HepG2 (cell line): ENCODE measurements around the gene RAN. TPM values are rescaled to one million over a fixed set of nuclear protein-coding genes. Genes with fewer than 3 reads are reported as not detected.

ENCODE experiments used
- ATAC-seq: fragments of 200-7000 bp; cut with Tn5 transposase; 3 replicates; pipeline ENCODE4 v1.9.1; 2020; ENCODE audit warnings: mild to moderate bottlenecking, moderate library complexity
- BruUV-seq: library from RNA; stranded (reverse); fragments of 400-500 nt; replicated peaks from 2 replicates; lab custom pipeline; 2021; lab: Mats Ljungman, UMichigan
- CTCF ChIA-PET: fragments of 300-600 bp; formaldehyde crosslinking; extraction: SDS; loops from one replicate; lab custom pipeline; 2021; ENCODE audit warnings: low total read pairs, inconsistent platforms, low intra/inter-chr PET ratio; lab: Yijun Ruan, JAX
- POLR2A ChIA-PET: fragments of 350-600 bp; sonication (Branson Sonifier 250); formaldehyde crosslinking; loops from one replicate; lab custom pipeline; 2020; ENCODE audit warnings: antibody characterized with exemption, inconsistent platforms; lab: Yijun Ruan, JAX
- DNase-seq: peaks from one replicate; pipeline ENCODE4 v3.0.0-alpha.2; 2015; ENCODE audit warnings: low spot score
- FAIRE-seq: peaks from 3 replicates; lab custom pipeline; 2011; peaks lifted over from hg19 to GRCh38; lab: Jason Lieb, UNC
- H2AFZ ChIP-seq: one replicate; pipeline ENCODE4 v1.6.1; 2011; ENCODE audit warnings: low read length, inconsistent platforms
- H3K27ac ChIP-seq: fragments of 300-600 bp; 3 replicates; pipeline ENCODE4 v1.8.0; 2011; ENCODE audit warnings: mixed run types, mild to moderate bottlenecking, mixed read lengths, low read length, inconsistent platforms; ENCODE audit not compliant: insufficient read depth; ENCODE audit errors: extremely low read length
- H3K27me3 ChIP-seq, 2 experiments: fragments of 200-600 bp in 1 of 2; 2 replicates in 1 of 2; 3 replicates in 1 of 2; pipeline versions ENCODE4 v1.6.0 to v1.8.0; 2011; ENCODE audit warnings: low read length in 2 of 2, mild to moderate bottlenecking in 2 of 2, moderate library complexity in 2 of 2, inconsistent platforms in 1 of 2; ENCODE audit not compliant: insufficient read depth in 2 of 2, control insufficient read depth in 1 of 2
- H3K36me3 ChIP-seq, 2 experiments: fragments of 200-600 bp in 1 of 2; replicated peaks in 1 of 2; 2 replicates in 1 of 2; 3 replicates in 1 of 2; pipeline versions ENCODE4 v1.5.1 to v1.8.0; 2011; ENCODE audit warnings: low read length in 2 of 2, inconsistent platforms in 1 of 2; ENCODE audit not compliant: insufficient read depth in 2 of 2, control insufficient read depth in 1 of 2
- H3K4me1 ChIP-seq: 2 replicates; pipeline ENCODE4 v1.5.1; 2012; ENCODE audit warnings: low read length, inconsistent platforms; ENCODE audit not compliant: insufficient read depth
- H3K4me2 ChIP-seq: 2 replicates; pipeline ENCODE4 v1.6.0; 2011; ENCODE audit warnings: low read depth, low read length, inconsistent platforms
- H3K4me3 ChIP-seq, 3 experiments: fragments of 200-600 bp in 1 of 3; sonication (generic), shearing (Covaris generic) in 1 of 3; replicated peaks in 1 of 3; 2 replicates each; pipeline ENCODE4 v1.5.1; 2011 to 2016; ENCODE audit warnings: low read length in 3 of 3, inconsistent platforms in 2 of 3, low read depth in 2 of 3, mild to moderate bottlenecking in 2 of 3, control low read depth in 1 of 3, mixed read lengths in 1 of 3; ENCODE audit not compliant: insufficient read depth in 1 of 3
- H3K79me2 ChIP-seq: one replicate; pipeline ENCODE4 v1.6.1; 2011; ENCODE audit warnings: low read length, inconsistent platforms; ENCODE audit not compliant: insufficient read depth
- H3K9ac ChIP-seq: 2 replicates; pipeline ENCODE4 v1.6.0; 2011; ENCODE audit warnings: mild to moderate bottlenecking, low read depth, low read length, inconsistent platforms; ENCODE audit not compliant: insufficient read depth
- H3K9me3 ChIP-seq: 2 replicates; pipeline ENCODE4 v1.5.1; 2012; ENCODE audit warnings: mild to moderate bottlenecking, low read length
- H4K20me1 ChIP-seq: 2 replicates; pipeline ENCODE4 v1.6.0; 2011; ENCODE audit warnings: inconsistent platforms, mild to moderate bottlenecking, low read length, moderate library complexity; ENCODE audit not compliant: insufficient read depth
- KLF9 ChIP-seq: IDR thresholded peaks from 2 replicates; pipeline ENCODE4 v1.6.1; 2016; ENCODE audit warnings: low read depth
- ZNF547 ChIP-seq: sonication (generic); formaldehyde crosslinking; IDR thresholded peaks from 2 replicates; pipeline ENCODE4 v1.5.1; 2020; ENCODE audit warnings: mild to moderate bottlenecking, missing genetic modification reagents
- ZNF737 ChIP-seq: sonication (generic); formaldehyde crosslinking; IDR thresholded peaks from 2 replicates; pipeline ENCODE4 v1.5.0; 2020; ENCODE audit warnings: missing genetic modification reagents, mild to moderate bottlenecking, borderline replicate concordance
- WGBS: methylation state at CpG from one replicate; pipeline ENCODE4 v1.1.6; 2017; ENCODE audit warnings: low lambda C conversion rate; 5-methylcytosine and 5-hydroxymethylcytosine counted together
- in situ Hi-C: cut with HindIII; loops from 2 replicates; pipeline ENCODE4 v1.10.0; 2017; ENCODE audit warnings: low pct_unique_long_range_greater_than_20kb; ENCODE audit not compliant: extremely low pct_ligation_motif_present
- intact Hi-C: fragments of 100-400 bp; cut with micrococcal nuclease; formaldehyde crosslinking; loops from one replicate; pipeline ENCODE4 v1.10.0; 2022; ENCODE audit not compliant: unreplicated experiment
- polyA plus RNA-seq, 8 experiments: library from polyadenylated mRNA; depleted of rRNA in 3 of 8; stranded (reverse) in 7 of 8; unstranded in 1 of 8; fragments of >200 nt; fragmentation: Illumina TruSeq in 4 of 8; extraction: Trizol in 4 of 8; gene quantifications; 2 replicates each; pipeline versions ENCODE4 v1.2.1 to v1.2.3, GENCODE V29; 2011 to 2016; ENCODE audit warnings: low read depth in 4 of 8, missing spikeins in 1 of 8, mixed read lengths in 1 of 8; ENCODE audit not compliant: insufficient read depth in 1 of 8
- total RNA-seq, 5 experiments: library from RNA; depleted of rRNA; stranded (reverse); fragments of >200 nt; fragmentation: Illumina TruSeq; extraction: Trizol; gene quantifications; 2 replicates each; pipeline ENCODE4 v1.2.3, GENCODE V29; 2016; ENCODE audit warnings: low read depth in 1 of 5
- TF ChIP-seq, protein P1 (sequence below), 2 experiments: sonication (generic) in 1 of 2; formaldehyde crosslinking in 1 of 2; IDR thresholded peaks; 2 replicates each; pipeline versions ENCODE4 v1.6.1 to v1.9.0; 2014 to 2022; ENCODE audit warnings: antibody characterized with exemption in 1 of 2, borderline replicate concordance in 1 of 2, inconsistent platforms in 1 of 2, low read depth in 1 of 2, missing genetic modification reagents in 1 of 2
- TF ChIP-seq, protein P2 (sequence below): sonication (generic); formaldehyde crosslinking; conservative IDR thresholded peaks from 2 replicates; pipeline ENCODE4 v1.4.0; 2020; ENCODE audit warnings: missing genetic modification reagents
- TF ChIP-seq, protein P3 (sequence below): sonication (generic); formaldehyde crosslinking; IDR thresholded peaks from 2 replicates; pipeline ENCODE4 v1.4.0; 2020; ENCODE audit warnings: mild to moderate bottlenecking, missing genetic modification reagents

RAN gene
- total and polyA plus RNA-seq, 2 of the 13 experiments (the other 11 are each of a cell fraction or from before 2014, with no cell fraction given), result 1,335 to 1,630 TPM

DNA sequence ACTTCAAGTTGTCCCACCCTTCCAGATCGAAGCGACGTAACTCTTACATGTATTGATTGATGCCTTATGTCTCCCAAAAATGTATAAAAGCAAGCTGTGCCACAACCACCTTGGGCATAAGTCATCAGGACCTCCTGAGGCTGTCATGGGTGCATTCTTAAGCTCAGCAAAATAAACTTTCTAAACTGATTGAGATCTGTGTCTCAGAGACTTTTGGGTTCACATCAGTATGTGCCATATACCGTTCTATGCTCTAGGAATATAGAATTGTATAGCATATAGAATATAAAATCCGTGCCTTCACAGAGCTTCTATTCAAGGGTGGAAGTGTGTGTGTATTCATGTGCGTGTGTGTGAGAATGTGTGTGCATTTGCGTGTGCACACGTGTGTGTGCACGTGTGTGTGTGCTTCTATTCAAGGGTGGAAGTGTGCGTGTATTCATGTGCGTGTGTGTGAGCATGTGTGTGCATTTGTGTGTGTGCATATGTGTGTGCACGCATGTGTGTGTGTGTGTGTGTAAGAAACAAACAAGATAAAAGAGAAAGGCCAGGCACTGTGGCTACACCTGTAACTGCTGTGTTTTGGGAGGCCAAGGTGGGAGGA, 21.3 kb upstream of the RAN start:
- H3K36me3 ChIP-seq, result no peaks in the 10 kb centered on the region
- CTCF ChIA-PET, result no interaction called here
- H3K9me3 ChIP-seq, result no peaks in the 10 kb centered on the region
- BruUV-seq, result no TSS peak
- H3K79me2 ChIP-seq, result no peaks in the 10 kb centered on the region
- peak overlapping the region; percentile 34 for H3K4me2 ChIP-seq
- no peaks in the 10 kb centered on the region for H4K20me1 ChIP-seq
- intact Hi-C loops (loop anchor here (1.0 kb wide), 1 partner anchor 13 kb away; no protein-coding TSS in a partner anchor), in situ Hi-C loops (no loop called here)
- no peak overlapping the region for H3K9ac ChIP-seq
- POLR2A ChIA-PET, result interaction anchor here (1.7 kb wide), 1 partner anchor 20 kb away, joined by 8 read pairs; no protein-coding TSS in a partner anchor
- no peak overlapping the region; a peak in 1 of 6 replicates for H3K4me3 ChIP-seq
- no peak for DNase-seq
- H3K27ac ChIP-seq, result peak overlapping the region; percentile 61
- WGBS, result 49% methylated on average over 12 of the region's 12 CpGs
- ATAC-seq, result no peak
- peaks cover 69% of the 10 kb centered on the region for H3K4me1 ChIP-seq
- H3K27me3 ChIP-seq, result no peaks in the 10 kb centered on the region
- no peak for FAIRE-seq
- no peak overlapping the region for H2AFZ ChIP-seq
- TF ChIP-seq ZNF737 (CRISPR knock-in tag) (no peak), ZNF547 (CRISPR knock-in tag) (no peak), KLF9 (CRISPR knock-in tag) (no peak)
- TF ChIP-seq, protein P1, sequence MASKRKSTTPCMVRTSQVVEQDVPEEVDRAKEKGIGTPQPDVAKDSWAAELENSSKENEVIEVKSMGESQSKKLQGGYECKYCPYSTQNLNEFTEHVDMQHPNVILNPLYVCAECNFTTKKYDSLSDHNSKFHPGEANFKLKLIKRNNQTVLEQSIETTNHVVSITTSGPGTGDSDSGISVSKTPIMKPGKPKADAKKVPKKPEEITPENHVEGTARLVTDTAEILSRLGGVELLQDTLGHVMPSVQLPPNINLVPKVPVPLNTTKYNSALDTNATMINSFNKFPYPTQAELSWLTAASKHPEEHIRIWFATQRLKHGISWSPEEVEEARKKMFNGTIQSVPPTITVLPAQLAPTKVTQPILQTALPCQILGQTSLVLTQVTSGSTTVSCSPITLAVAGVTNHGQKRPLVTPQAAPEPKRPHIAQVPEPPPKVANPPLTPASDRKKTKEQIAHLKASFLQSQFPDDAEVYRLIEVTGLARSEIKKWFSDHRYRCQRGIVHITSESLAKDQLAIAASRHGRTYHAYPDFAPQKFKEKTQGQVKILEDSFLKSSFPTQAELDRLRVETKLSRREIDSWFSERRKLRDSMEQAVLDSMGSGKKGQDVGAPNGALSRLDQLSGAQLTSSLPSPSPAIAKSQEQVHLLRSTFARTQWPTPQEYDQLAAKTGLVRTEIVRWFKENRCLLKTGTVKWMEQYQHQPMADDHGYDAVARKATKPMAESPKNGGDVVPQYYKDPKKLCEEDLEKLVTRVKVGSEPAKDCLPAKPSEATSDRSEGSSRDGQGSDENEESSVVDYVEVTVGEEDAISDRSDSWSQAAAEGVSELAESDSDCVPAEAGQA (IDR thresholded peaks at IDR 0.05; ENCODE audit: low read depth), result no peak
- TF ChIP-seq, protein P1 (CRISPR knock-in tag; IDR thresholded peaks at IDR 0.05; ENCODE audit: borderline replicate concordance), result no peak
- TF ChIP-seq, protein P2, sequence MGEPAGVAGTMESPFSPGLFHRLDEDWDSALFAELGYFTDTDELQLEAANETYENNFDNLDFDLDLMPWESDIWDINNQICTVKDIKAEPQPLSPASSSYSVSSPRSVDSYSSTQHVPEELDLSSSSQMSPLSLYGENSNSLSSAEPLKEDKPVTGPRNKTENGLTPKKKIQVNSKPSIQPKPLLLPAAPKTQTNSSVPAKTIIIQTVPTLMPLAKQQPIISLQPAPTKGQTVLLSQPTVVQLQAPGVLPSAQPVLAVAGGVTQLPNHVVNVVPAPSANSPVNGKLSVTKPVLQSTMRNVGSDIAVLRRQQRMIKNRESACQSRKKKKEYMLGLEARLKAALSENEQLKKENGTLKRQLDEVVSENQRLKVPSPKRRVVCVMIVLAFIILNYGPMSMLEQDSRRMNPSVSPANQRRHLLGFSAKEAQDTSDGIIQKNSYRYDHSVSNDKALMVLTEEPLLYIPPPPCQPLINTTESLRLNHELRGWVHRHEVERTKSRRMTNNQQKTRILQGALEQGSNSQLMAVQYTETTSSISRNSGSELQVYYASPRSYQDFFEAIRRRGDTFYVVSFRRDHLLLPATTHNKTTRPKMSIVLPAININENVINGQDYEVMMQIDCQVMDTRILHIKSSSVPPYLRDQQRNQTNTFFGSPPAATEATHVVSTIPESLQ (CRISPR knock-in tag), result no peak
- TF ChIP-seq, protein P3, sequence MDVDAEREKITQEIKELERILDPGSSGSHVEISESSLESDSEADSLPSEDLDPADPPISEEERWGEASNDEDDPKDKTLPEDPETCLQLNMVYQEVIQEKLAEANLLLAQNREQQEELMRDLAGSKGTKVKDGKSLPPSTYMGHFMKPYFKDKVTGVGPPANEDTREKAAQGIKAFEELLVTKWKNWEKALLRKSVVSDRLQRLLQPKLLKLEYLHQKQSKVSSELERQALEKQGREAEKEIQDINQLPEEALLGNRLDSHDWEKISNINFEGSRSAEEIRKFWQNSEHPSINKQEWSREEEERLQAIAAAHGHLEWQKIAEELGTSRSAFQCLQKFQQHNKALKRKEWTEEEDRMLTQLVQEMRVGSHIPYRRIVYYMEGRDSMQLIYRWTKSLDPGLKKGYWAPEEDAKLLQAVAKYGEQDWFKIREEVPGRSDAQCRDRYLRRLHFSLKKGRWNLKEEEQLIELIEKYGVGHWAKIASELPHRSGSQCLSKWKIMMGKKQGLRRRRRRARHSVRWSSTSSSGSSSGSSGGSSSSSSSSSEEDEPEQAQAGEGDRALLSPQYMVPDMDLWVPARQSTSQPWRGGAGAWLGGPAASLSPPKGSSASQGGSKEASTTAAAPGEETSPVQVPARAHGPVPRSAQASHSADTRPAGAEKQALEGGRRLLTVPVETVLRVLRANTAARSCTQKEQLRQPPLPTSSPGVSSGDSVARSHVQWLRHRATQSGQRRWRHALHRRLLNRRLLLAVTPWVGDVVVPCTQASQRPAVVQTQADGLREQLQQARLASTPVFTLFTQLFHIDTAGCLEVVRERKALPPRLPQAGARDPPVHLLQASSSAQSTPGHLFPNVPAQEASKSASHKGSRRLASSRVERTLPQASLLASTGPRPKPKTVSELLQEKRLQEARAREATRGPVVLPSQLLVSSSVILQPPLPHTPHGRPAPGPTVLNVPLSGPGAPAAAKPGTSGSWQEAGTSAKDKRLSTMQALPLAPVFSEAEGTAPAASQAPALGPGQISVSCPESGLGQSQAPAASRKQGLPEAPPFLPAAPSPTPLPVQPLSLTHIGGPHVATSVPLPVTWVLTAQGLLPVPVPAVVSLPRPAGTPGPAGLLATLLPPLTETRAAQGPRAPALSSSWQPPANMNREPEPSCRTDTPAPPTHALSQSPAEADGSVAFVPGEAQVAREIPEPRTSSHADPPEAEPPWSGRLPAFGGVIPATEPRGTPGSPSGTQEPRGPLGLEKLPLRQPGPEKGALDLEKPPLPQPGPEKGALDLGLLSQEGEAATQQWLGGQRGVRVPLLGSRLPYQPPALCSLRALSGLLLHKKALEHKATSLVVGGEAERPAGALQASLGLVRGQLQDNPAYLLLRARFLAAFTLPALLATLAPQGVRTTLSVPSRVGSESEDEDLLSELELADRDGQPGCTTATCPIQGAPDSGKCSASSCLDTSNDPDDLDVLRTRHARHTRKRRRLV (CRISPR knock-in tag), result no peak
